DOHH2 (cell line): ENCODE measurements around the gene AMPD3.

Experiments
- H3F3A ChIP-seq: fragments of 200-600 bp; sonication (generic), shearing (Covaris generic); 2 replicates; pipeline ENCODE4 v1.6.0; 2016; ENCODE audit warnings: antibody characterized with exemption, mild to moderate bottlenecking; ENCODE audit not compliant: control insufficient read depth, insufficient read depth
- H3K27ac ChIP-seq: fragments of 200-600 bp; sonication (generic); 2 replicates; pipeline ENCODE4 v1.5.1; 2014; ENCODE audit warnings: low read depth, mild to moderate bottlenecking, low read length, moderate library complexity
- H3K27me3 ChIP-seq: fragments of 200-600 bp; sonication (generic); 2 replicates; pipeline ENCODE4 v1.6.1; 2014; ENCODE audit warnings: mild to moderate bottlenecking, low read length, mixed read lengths; ENCODE audit not compliant: control insufficient read depth
- H3K36me3 ChIP-seq: fragments of 200-600 bp; sonication (generic); 2 replicates; pipeline ENCODE4 v1.6.1; 2014; ENCODE audit warnings: mild to moderate bottlenecking, low read length, moderate library complexity, mixed read lengths; ENCODE audit not compliant: control insufficient read depth
- H3K4me1 ChIP-seq: fragments of 200-600 bp; sonication (generic); 2 replicates; pipeline ENCODE4 v1.6.1; 2014; ENCODE audit warnings: mild to moderate bottlenecking, low read length, mixed read lengths; ENCODE audit not compliant: control insufficient read depth
- H3K4me2 ChIP-seq: fragments of 200-600 bp; sonication (generic); 2 replicates; pipeline ENCODE4 v1.6.0; 2014; ENCODE audit warnings: mild to moderate bottlenecking, low read length, moderate library complexity
- H3K4me3 ChIP-seq: fragments of 200-600 bp; sonication (generic); 2 replicates; pipeline ENCODE4 v1.5.1; 2014; ENCODE audit warnings: mild to moderate bottlenecking, low read length, mixed read lengths
- H3K79me2 ChIP-seq: fragments of 200-600 bp; sonication (generic); 2 replicates; pipeline ENCODE4 v1.6.1; 2014; ENCODE audit warnings: mild to moderate bottlenecking, low read length, mixed read lengths; ENCODE audit not compliant: control insufficient read depth
- H3K9me2 ChIP-seq: fragments of 200-600 bp; sonication (generic); replicated peaks from 2 replicates; pipeline ENCODE4 v1.6.1; 2014; ENCODE audit warnings: mild to moderate bottlenecking, low read length, mixed read lengths; ENCODE audit not compliant: control insufficient read depth
- H3K9me3 ChIP-seq: fragments of 200-600 bp; sonication (generic); 2 replicates; pipeline ENCODE4 v1.6.1; 2014; ENCODE audit warnings: antibody characterized with exemption, low read length, mixed read lengths; ENCODE audit not compliant: control insufficient read depth, insufficient read depth
- H4K20me1 ChIP-seq: fragments of 200-600 bp; sonication (generic); 2 replicates; pipeline ENCODE4 v1.6.0; 2014; ENCODE audit warnings: low read depth, mild to moderate bottlenecking, antibody characterized with exemption, low read length, moderate library complexity; ENCODE audit not compliant: control insufficient read depth, insufficient read depth
- EZH2phosphoT487 ChIP-seq: fragments of 200-600 bp; sonication (generic); IDR thresholded peaks from 2 replicates; pipeline ENCODE4 v1.6.1; 2017; ENCODE audit warnings: borderline replicate concordance, mild to moderate bottlenecking, antibody characterized with exemption, low read length, moderate library complexity, mixed read lengths
- TF ChIP-seq, protein P1 (sequence below): fragments of 200-600 bp; sonication (generic); IDR thresholded peaks from one replicate; pipeline ENCODE4 v1.5.1; 2014; ENCODE audit warnings: antibody characterized with exemption, mild to moderate bottlenecking, low read depth, low read length; ENCODE audit not compliant: poor library complexity, severe bottlenecking

Gene AMPD3

GRCh38 chr11:10502770-10503169, 47.7 kb downstream of the AMPD3 start:
- Histone ChIP-seq H3K36me3 (peaks cover 16% of the 10 kb centered on the region; the same call in 1 of the 2 replicates), H4K20me1 (no peaks in the 10 kb centered on the region), H3K9me2 (no peaks in the 10 kb centered on the region), H3K9me3 (no peaks in the 10 kb centered on the region), H3F3A (no peaks in the 10 kb centered on the region), H3K27ac (no peak overlapping the region), H3K4me2 (no peak overlapping the region), H3K4me3 (no peak overlapping the region), H3K79me2 (no peaks in the 10 kb centered on the region), H3K4me1 (no peaks in the 10 kb centered on the region), H3K27me3 (no peaks in the 10 kb centered on the region)
- TF ChIP-seq, protein P1, sequence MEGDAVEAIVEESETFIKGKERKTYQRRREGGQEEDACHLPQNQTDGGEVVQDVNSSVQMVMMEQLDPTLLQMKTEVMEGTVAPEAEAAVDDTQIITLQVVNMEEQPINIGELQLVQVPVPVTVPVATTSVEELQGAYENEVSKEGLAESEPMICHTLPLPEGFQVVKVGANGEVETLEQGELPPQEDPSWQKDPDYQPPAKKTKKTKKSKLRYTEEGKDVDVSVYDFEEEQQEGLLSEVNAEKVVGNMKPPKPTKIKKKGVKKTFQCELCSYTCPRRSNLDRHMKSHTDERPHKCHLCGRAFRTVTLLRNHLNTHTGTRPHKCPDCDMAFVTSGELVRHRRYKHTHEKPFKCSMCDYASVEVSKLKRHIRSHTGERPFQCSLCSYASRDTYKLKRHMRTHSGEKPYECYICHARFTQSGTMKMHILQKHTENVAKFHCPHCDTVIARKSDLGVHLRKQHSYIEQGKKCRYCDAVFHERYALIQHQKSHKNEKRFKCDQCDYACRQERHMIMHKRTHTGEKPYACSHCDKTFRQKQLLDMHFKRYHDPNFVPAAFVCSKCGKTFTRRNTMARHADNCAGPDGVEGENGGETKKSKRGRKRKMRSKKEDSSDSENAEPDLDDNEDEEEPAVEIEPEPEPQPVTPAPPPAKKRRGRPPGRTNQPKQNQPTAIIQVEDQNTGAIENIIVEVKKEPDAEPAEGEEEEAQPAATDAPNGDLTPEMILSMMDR = no peak
- no peak for TF ChIP-seq EZH2phosphoT487

DNA sequence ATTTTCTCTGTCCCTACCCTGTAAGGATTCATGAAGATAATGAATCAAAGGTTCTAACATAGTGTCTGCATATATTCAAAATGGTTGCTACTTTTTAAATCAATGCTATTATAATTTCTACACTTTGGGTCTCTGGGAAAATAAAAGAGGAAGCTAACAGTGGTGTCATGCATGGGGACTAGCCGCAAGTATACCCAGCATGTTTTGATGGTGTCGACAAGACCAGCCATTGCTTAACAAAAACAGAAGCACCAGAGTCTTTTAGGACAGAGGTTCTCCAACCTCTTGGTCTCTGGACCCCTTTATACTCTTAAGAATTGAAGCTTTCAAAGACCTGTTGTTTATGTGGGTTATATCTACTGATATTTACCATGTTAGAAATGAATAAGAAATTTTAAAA, 48.2 kb downstream of the AMPD3 start:
- no peak overlapping the region for H3K4me2 ChIP-seq
- H3K9me3 ChIP-seq = no peaks in the 10 kb centered on the region
- no peak overlapping the region for H3K27ac ChIP-seq
- no peaks in the 10 kb centered on the region for H3K4me1 ChIP-seq
- TF ChIP-seq EZH2phosphoT487 = no peak
- TF ChIP-seq, protein P1 = no peak
- no peaks in the 10 kb centered on the region for H3K9me2 ChIP-seq
- H3K36me3 ChIP-seq = peaks cover 16% of the 10 kb centered on the region; the same call in 1 of the 2 replicates
- H3K79me2 ChIP-seq = no peaks in the 10 kb centered on the region
- H3F3A ChIP-seq = no peaks in the 10 kb centered on the region
- H3K27me3 ChIP-seq = no peaks in the 10 kb centered on the region
- no peak overlapping the region for H3K4me3 ChIP-seq
- H4K20me1 ChIP-seq = no peaks in the 10 kb centered on the region

DNA sequence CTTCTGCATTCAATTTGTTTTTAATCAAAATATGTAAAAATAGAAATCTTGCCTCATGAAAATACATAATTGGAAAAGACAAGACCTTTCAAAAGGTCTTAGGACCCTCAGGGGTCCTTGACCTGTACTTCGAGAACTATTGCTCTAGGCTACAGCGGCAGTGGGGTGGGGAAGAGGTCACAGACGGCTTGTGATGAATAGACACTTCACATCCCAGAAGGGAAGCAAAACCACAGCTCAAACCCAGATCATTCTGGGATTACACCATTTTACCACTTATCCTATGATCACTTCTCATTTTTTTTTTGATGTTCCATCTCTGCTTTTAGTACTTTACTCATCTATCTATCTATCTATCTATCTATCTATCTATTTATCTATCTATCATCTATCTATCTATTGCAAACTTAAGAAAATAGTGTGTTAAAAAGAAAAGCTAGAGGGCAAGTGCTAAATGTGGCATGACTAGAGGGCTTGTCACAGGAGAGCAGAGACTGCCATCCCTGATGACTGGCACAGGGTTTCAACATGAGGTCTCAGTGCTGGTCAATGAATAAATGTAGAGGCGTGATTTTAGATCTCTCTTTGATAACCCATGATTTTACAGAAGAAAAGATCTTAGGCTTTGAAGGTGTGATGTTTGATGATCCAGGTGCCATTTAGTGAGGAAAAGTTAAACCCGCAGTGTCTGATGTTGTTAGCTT, 48.9 kb downstream of the AMPD3 start:
- Histone ChIP-seq H3K27me3 (no peaks in the 10 kb centered on the region), H3K9me3 (no peaks in the 10 kb centered on the region), H3F3A (no peaks in the 10 kb centered on the region), H3K79me2 (no peaks in the 10 kb centered on the region), H3K4me3 (no peak overlapping the region), H3K27ac (no peak overlapping the region), H3K36me3 (peaks cover 16% of the 10 kb centered on the region; the same call in 1 of the 2 replicates), H4K20me1 (no peaks in the 10 kb centered on the region), H3K4me2 (no peak overlapping the region), H3K4me1 (no peaks in the 10 kb centered on the region), H3K9me2 (no peaks in the 10 kb centered on the region)
- TF ChIP-seq EZH2phosphoT487 = no peak
- TF ChIP-seq, protein P1 = no peak
